RPMI7951 (cell line): ENCODE measurements around the gene SYPL1. TPM values are rescaled to one million over a fixed set of nuclear protein-coding genes. Genes with fewer than 3 reads are reported as not detected.

Experiments
- DNase-seq: peaks from one replicate; pipeline ENCODE4 v3.0.0-alpha.2; 2012; ENCODE audit warnings: low read depth
- total RNA-seq: library from RNA; depleted of rRNA; stranded (reverse); fragments of >200 nt; shearing (Covaris generic); gene quantifications from 2 replicates; pipeline ENCODE4 v1.2.3, GENCODE V29; 2014

Gene SYPL1
- total RNA-seq, 1 experiment from 2014 or later, result 80.3 TPM

DNA sequence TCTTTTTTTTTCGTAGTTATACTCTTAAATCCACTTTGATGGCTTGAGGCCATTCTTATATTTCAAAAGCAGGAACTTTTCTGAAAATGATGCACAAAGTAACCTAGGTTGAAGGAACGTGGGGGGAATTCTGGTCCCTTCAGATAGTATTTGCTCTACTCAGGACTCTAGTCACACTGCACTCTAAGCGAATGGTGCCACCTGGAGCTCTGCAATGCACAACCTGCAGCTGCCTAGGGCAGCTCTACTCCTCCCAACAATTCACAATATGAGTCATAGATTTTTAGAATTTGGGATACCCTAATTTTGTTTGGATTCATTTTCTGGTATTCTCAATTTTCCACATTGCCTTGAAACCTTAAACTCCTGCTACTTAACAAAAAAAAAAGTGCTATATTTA is 17.3 kb downstream of the SYPL1 start:
- DNase-seq, result no peak

DNA sequence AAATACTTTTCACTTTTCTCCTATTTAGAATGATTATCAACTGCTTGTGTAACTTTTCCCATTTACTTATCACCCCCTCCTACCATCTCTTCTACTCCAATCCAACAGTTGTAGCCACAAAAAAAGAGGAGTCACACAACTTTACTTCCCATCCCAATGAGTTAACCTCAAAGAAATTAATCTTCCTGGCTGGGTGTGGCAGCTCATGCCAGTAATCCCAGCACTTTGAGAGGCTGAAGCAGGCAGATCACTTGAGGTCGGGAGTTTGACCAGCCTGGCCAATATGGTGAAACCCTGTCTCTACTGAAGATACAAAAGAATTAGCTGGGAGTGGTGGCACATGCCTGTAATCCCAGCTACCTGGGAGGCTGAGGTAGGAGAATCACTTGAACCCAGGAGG is 19.9 kb downstream of the SYPL1 start:
- no peak for DNase-seq

DNA sequence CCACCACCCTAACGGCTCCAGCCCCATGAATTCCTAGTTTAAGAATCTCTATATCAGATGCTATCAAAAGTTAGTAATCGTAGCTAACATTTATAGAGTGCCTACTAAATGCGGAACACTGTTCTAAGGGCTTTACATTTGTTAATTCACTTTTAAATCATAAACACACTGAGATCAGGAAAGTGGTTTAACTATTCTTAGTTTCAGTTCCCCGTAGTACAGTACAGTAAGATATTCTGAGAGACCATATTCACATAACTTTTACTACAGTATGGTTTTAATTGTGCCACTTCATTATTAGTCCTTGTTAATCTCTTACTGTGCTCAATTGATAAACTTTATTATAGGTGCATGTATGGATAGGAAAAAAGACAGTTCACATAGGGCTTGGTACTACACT is 22.5 kb downstream of the SYPL1 start:
- no peak for DNase-seq

DNA sequence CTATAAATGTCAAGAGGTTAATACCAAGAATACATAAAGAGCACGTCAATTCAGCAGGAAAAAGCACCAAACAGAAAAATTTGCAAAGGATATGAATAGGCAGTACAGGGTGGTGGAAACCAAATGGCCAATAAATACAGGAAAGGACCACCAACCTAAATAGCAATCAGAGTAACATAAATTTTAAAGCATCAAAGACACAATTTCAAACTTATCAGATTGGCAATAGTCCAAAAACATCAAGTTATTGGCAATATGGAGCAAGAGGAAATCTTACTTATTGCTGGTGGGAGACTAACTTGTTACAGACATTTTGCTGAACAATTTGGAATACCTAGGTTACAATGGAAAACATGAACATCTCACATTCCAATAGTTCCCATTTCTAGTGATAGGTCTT is 24.1 kb downstream of the SYPL1 start:
- DNase-seq, result no peak

DNA sequence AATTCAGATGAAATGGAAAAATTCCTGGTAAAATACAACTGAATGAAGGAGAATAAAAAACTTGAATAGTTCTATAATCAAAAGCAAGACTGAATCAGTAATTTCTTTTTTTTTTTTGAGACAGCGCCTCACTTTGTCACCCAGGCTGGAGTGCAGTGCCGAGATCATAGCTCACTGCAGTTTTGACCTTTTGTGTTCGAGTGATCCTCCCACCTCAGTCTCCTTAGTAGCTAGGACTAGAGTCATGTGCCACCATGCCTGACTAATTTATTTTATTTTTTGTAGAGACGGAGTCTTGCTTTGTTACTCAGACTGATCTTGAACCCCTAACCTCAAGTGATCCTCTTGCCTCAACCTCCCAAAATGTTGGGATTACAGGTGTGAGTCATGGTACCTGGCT is 26.1 kb downstream of the SYPL1 start:
- DNase-seq, result no peak

DNA sequence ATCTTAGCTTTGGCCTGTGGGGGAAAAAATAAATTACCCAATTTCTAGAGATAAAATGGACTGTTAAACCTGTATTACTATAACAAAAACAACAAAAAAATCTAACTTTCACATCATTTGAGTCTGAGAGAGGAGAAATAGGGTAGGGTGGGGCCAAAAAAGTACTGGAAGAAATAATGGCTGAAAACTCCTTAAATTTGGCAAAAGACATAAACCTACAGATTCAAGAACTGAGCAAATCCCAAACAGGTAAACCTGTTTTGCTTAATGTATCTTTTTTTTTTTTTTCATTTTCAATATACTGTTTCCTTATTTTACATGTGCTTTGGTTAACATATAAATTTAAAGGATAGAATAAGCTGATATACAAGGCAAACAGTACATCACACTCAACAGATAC is 27.1 kb downstream of the SYPL1 start:
- DNase-seq, result no peak

DNA sequence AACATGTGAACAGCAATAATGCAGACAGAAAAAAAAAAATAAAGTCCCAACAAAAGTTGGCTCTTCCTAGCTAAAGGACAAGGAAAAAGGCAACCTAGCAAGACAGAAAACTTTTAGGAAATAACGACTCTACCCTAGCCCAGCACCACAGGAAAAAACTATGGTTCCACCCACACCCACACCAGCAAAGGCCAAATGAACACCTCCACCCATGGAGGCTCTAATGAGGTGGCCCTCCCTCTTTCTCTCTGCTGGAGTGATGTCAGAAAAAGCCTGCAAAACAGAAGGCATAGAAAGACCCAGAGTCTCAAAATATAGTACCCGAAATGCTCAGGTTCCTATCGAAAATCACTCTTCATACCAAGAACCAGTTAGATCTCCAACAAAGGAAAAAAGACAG is 28.4 kb downstream of the SYPL1 start:
- DNase-seq, result no peak

DNA sequence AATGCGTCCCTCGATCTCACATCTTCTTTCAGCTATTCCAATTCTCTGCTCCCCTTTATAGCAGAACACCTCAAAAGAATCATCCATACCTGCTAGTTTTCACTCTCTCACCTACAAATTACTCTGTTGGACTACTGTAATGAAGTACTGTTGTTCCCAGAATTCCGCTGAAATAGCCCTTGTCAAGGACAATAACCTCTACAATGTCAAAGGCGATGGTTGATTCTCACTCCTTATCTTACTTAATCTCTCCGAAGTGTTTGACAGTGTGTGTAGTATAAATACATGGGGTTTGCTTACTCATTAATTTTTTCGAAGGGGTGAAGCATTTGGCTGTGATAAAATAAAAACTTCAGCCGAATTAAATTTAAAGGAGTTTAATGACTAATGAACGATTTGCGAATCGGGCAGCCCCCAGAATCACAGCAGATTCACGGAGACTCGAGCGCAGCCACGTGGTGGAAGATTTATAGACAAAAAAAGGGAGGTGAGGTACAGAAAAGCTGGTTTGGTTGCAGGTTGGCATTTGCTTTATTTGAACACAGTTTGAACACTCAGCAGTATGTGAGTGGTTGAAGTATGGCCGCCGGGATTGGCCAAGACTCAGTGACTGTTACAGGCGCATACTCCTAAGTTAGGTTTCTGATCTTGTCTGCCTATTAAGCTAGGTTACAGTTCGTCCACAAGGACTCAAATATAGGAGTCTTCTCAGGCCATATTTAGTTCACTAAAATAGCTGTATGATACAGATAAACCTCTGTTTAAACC is 29.8 kb downstream of the SYPL1 start:
- no peak for DNase-seq

DNA sequence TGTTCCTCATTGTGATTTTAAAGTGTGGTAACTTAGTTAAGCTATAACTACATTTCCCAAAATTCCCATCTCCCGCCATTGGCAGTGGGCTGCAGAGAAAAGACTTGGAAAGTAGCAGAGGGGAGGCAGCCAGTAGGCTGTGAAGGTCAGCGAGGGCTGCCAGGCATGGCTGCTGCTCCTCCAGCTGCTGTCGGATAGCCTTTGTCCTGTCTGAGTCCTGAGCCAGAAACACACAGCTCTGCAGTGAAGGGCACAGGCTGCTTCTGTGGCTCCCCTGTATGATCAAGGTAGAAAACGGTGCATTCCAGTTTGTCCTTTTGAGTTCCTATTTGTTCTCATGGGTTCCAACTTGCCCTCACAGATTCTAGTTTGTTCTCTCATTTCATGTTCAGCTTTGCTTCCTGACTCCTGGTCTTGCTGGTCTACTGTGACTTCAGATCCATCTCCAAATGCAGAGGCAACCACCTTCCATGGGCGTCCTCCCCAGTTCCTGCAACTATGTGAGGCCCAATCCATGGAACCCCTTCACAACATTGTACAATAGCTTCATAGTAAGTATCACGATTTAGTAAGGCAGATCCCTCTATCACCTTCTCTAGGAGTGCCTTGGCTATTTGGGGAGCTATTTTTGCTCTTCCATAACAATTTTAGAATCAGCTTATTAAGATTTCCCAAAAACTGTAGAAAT is 31.7 kb downstream of the SYPL1 start:
- DNase-seq, result no peak

DNA sequence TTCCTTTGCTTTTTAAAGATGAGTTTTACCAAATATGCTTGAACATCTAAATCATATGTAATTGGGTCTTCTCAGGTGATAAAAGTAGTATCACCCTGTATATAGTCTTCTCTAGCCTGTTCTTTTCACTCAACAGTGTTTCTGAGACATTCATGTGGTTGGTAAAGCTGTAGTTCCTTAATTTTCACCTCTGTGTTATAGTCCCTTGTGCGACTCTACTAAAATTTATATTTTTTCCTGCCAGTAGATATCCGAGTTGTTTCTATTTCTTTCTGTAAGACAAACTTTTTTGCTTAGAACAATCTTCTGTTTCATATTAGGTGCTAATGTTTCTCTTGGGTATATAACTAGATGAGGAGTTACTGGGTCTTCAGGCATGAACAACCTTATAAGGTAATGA is 35.6 kb downstream of the SYPL1 start:
- DNase-seq, result no peak

DNA sequence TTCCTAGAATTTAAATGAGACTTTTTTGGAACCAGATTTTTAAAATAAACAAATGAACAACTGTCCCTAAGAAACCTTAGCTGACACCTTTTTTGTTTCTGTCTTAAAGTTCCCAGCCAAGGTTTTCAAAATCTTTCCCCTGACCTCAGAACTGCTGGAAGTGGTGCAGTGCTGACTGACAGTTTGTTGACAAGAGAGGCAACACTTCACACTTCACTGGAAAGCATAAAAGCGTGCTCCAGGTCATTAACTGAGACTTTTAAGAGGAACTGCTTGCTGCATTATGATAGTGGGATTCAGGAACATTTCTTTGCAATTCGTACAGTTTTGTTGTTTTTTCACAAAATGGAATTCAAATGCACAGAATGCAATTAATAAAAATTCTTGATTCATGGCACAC is 36.2 kb downstream of the SYPL1 start:
- DNase-seq, result no peak

DNA sequence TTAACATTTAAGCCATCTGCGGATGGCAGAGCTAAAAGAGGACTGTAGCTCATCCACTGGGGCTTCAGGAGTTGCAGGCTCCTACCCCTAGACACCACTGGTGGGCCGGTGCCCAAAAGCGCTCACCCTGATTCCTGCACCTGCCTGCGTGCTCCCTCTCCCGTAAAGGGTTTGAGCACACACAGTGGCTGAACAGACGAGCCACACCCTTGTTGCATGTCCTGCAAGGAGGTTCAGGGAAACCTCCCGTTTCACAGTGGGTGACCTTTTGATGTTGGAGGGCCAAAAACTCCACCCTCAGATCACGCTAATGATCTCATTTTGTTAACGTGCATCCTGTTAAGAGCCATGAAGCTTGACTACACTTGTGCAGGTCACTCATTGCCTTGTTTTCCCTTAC is 37.9 kb downstream of the SYPL1 start:
- DNase-seq, result no peak

DNA sequence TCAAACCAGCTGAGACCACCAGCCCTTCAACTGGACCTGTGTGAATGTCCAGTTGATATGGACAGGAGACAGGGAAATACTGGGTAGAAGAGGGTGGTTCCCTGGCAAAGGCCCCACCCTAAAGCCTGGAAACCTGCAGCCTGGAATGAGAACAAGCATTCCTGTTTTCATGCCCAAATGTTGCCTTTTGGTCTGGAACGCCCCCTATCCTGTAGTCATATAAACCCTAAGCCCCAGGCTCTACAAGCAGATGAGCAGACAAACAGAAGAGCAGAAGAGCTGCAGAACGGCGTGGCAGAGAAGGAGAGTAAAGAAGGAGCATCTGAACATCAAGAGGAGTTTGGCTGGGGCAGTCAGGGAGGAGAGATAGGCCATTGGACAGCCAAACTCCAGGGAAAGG is 38.4 kb downstream of the SYPL1 start:
- DNase-seq, result no peak

DNA sequence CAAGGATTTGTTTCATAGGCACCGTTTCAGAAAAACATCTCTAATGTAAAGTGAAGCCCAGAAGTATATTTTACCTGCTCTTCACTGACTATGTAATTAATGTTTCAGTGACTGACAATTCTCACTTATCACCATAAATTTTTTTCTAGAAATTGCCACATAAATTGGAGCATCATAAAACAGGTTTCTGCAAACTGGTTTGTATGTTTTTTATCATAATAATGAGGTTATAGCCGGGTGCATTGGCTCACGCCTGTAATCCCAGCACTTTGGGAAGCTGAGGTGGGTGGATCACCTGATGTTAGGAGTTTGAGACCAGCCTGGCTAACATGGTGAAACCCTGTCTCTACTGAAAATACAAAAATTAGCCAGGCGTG is 39.4 kb downstream of the SYPL1 start:
- no peak for DNase-seq

DNA sequence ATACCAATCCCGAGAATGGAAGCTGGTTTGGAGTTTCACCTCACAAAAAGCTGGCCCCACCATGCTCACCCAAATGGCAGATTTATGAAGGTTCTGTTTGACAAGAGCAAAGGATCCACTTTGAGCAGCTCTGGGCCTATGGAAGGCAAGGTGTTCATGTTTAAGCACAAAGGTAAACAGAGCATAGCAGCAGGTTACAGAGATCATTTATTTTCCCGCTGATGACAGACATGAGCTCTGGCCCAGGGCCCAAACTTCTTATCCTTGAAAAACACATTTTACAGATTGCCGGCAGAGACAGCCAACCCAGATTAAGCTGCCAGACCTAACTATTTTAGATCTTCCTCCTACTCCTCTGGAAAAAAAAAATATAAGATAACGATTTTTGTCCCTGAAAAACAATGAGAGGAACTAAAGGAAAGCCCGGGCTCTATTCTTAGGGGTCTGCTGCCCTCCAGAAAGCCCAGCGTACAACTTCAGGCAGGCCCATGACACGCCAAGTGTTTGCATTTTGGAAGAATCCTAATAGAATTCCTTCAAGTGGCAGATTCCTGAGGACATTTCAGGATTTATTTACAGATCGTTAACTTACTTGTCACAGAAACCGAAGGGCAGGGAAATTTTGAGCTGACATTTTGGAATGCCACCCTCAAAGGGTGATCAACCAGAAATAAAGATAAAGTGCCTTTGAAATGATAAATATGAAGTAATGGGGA is 40.0 kb downstream of the SYPL1 start:
- DNase-seq, result no peak

DNA sequence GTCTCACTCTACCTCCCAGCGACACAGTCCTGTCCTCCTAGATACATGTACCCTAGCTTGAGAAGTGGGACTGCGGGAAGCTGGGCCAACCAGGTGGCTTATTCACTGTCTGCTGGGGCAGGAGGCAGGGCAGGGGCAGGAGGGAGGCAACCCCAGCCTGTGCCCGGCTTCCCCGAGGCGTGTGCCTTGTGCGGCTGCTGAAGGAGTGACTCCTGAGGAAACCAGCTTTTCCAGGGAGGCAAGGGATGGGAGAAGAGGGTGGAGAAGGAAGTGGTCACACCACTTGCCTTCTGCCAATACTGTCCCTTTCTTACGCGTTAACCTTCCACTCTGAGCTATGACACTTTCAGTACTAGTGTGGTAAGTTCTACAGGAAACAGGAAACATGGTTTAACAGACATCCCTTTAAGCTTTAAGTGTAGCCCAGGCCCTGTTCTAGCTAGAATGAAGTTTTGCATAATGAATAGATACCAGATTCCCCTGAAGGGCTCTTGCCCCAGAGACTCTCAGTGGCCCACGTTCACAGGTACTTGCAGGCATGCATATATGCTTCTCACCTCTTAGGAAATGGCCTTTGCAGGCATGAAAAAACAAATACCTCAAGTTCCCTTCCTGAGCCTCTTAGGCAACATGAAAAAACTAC is 40.6 kb downstream of the SYPL1 start:
- DNase-seq, result peak; percentile 73

DNA sequence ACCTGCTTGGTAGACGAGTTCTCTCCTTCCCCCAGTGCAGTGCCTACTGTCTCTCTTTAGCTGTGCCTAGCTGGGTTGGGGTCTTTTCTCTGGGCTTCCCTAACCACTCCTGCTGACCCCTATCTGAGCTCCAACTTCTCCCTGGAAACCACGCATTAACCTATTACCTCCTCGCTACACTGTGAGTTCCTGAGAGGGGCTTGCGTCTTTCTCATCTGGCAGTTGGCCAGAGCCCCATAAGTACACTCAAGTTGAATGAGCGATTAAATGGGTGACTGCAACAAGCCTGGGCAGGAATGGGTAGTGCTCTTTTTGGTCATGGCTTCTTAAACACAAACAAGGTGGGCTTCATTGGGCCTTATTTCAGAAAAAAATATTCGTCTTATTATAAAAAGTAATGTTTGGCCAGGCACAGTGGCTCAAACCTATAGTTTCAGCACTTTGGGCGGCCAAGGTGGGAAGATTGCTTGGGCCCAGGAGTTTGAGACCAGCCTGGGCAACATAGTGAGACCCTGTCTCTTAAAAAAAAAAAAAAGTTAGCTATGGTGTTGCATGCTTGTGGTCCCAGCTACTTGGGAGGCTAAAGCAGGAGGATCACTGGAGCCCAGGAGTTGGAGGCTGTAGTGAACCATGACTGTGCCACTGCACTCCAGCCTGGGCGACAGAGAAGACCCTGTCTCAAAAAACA is 41.4 kb downstream of the SYPL1 start:
- no peak for DNase-seq

DNA sequence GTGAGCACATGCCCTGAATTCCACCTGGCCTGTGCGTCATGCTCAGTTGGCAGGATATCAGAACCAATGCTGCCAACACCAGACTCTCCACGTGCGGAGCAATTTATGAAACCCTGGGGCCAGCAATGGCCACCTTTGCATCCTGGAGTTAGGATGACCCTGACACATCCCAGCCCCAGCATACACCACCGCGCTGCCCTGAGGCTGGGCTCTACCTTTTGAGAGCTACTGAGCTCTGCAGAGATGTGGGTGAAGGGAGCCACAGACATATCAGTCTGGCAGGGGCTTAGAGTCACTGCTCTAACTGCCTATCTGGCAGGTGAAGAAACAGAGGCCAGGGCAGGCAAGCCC is 41.9 kb downstream of the SYPL1 start:
- DNase-seq, result no peak

DNA sequence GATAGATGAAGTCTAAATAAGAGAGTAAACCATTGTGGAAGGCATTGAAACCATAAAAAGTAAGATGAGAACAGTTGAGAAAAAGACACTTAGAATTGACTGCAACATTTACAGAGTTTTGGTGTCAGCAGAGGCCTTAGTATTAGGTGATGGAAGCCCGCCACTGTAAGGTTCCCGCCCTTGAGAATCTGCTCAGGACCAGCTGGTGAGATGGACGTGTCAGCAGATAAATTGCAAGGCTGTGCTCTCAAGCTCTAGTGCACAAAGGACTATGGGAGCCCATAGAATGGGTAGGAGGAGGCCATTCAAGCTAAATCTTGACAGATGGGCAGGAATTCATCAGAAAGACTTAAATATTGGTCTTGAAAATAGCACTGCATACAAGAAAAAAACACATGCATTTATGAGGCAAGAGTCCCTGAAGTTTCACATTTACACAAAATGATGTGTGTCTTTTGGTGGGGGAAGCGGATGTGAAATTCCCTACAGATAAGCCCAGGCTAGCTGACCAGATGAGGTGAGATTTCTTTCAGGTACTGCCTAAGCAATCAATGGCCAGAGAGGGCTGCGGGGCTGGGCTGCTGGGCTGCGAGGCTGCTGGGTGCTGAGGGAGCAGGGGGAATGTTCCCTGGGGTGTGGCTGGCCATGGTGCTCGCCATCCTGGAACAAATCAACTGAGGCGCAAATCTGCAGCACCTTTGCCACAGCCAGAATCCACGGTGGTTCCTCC is 42.5 kb downstream of the SYPL1 start:
- DNase-seq, result no peak

DNA sequence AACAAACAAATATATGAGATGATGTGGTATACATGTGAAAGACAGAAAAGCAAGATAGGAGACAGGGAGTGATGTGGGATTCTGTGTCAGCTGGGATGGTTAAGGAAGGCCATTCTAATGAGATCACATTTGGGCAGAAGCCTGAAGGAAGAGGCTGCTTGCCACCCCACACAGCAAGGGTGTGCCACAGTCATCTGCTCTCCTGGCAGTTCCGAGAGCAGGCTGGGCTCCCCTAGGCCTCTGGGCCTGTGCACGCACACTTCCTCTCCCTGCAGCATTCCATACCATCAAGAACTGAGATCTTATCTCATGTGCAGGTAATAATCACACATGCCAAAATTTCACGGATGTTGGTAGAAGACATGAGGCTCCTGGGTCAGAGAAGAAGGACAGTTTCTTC is 43.1 kb downstream of the SYPL1 start:
- DNase-seq, result no peak

DNA sequence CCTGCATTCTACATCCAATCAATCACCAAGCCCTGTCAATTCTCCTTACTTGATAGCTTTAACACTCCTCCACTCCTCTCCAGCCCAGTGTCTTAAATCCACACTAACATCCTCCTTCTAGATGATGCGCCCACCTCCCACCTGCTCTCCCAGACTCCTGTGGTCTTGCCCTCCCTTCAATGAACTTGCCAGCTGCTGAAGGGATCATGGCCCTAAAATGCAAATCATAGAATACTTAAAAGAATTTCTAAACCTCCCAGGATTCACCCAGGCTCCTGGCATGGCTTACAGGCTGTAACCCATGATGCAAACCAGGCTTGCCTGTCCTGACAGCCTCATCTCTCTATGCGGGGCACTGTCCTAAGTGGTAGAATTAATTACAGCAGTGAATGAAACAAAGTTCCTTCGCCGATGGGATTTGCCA is 43.6 kb downstream of the SYPL1 start:
- DNase-seq, result no peak
